HCT116 (cell line): ENCODE data around the gene BOLA3.

Source experiments
- EZH2 ChIP-seq: fragments of 200-600 bp; sonication (generic); IDR thresholded peaks from 2 replicates; pipeline ENCODE4 v1.6.1; 2017; ENCODE audit warnings: antibody characterized with exemption, mixed run types
- JUND ChIP-seq: IDR thresholded peaks from 2 replicates; pipeline ENCODE4 v1.6.1; 2012
- POLR2A ChIP-seq: IDR thresholded peaks from 2 replicates; pipeline ENCODE4 v1.7.0; 2011; ENCODE audit warnings: borderline replicate concordance; ENCODE audit not compliant: insufficient read depth, insufficient read length; ENCODE audit errors: extremely low read depth
- POLR2AphosphoS5 ChIP-seq: IDR thresholded peaks from 2 replicates; pipeline ENCODE4 v1.6.1; 2011; ENCODE audit warnings: mild to moderate bottlenecking, low read depth, low read length, moderate library complexity
- RAD21 ChIP-seq: IDR thresholded peaks from 2 replicates; pipeline ENCODE4 v1.6.1; 2012; ENCODE audit warnings: low read depth, mild to moderate bottlenecking
- SIN3A ChIP-seq: IDR thresholded peaks from 2 replicates; pipeline ENCODE4 v1.6.1; 2012; ENCODE audit warnings: low read depth
- SP1 ChIP-seq: IDR thresholded peaks from 2 replicates; pipeline ENCODE4 v1.6.1; 2012; ENCODE audit warnings: low read depth
- TCF7L2 ChIP-seq: IDR thresholded peaks from 2 replicates; pipeline ENCODE4 v1.7.0; 2011; ENCODE audit warnings: borderline replicate concordance, inconsistent platforms; ENCODE audit not compliant: insufficient read depth, insufficient read length; ENCODE audit errors: extremely low read depth
- YY1 ChIP-seq: IDR thresholded peaks from 2 replicates; pipeline ENCODE4 v1.6.1; 2011; ENCODE audit warnings: low read length, low read depth, moderate library complexity, mild to moderate bottlenecking; ENCODE audit not compliant: insufficient replicate concordance; ENCODE audit errors: extremely low read depth
- TF ChIP-seq, protein P1 (sequence below), 3 experiments: fragments of 200-600 bp in 1 of 3; sonication (generic) in 1 of 3; IDR thresholded peaks in 2 of 3; conservative IDR thresholded peaks in 1 of 3; 2 replicates each; pipeline ENCODE4 v1.5.1; 2012 to 2017; ENCODE audit warnings: low read depth in 2 of 3, low read length in 2 of 3, antibody characterized with exemption in 1 of 3, borderline replicate concordance in 1 of 3, control low read depth in 1 of 3, mild to moderate bottlenecking in 1 of 3, mixed read lengths in 1 of 3, mixed run types in 1 of 3, moderate library complexity in 1 of 3; ENCODE audit not compliant: insufficient read depth in 1 of 3
- TF ChIP-seq, protein P2 (sequence below): IDR thresholded peaks from 2 replicates; pipeline ENCODE4 v1.6.1; 2012; ENCODE audit warnings: low read depth

DNA sequence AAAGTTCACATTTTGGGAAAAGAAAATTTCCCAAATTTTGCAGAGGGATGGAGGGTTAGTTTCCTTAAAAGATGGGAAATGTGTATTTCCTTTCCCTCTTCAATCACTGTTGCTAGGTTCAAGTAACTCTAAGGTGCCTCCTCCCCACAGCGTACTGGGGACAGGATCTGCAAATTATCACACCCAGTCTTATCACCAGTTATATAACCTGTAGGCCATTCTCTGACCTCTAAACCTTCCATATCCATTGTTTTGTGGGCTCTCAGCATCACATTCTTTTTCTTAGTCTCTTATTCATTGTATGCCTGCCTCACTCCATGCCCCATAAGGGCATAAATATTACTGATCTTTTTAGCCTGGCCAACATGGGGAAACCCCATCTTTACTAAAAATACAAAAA, 47.1 kb upstream of the BOLA3 start:
- TF ChIP-seq, protein P1, sequence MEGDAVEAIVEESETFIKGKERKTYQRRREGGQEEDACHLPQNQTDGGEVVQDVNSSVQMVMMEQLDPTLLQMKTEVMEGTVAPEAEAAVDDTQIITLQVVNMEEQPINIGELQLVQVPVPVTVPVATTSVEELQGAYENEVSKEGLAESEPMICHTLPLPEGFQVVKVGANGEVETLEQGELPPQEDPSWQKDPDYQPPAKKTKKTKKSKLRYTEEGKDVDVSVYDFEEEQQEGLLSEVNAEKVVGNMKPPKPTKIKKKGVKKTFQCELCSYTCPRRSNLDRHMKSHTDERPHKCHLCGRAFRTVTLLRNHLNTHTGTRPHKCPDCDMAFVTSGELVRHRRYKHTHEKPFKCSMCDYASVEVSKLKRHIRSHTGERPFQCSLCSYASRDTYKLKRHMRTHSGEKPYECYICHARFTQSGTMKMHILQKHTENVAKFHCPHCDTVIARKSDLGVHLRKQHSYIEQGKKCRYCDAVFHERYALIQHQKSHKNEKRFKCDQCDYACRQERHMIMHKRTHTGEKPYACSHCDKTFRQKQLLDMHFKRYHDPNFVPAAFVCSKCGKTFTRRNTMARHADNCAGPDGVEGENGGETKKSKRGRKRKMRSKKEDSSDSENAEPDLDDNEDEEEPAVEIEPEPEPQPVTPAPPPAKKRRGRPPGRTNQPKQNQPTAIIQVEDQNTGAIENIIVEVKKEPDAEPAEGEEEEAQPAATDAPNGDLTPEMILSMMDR (IDR thresholded peaks at IDR 0.05 in 2 of 3, conservative IDR thresholded peaks at IDR 0.05 in 1 of 3; ENCODE audit: borderline replicate concordance in 1 of 3, insufficient read depth in 1 of 3, low read depth in 2 of 3, low read length in 2 of 3) = no peak
- no peak for TF ChIP-seq SP1
- no peak for TF ChIP-seq YY1
- TF ChIP-seq, protein P2, sequence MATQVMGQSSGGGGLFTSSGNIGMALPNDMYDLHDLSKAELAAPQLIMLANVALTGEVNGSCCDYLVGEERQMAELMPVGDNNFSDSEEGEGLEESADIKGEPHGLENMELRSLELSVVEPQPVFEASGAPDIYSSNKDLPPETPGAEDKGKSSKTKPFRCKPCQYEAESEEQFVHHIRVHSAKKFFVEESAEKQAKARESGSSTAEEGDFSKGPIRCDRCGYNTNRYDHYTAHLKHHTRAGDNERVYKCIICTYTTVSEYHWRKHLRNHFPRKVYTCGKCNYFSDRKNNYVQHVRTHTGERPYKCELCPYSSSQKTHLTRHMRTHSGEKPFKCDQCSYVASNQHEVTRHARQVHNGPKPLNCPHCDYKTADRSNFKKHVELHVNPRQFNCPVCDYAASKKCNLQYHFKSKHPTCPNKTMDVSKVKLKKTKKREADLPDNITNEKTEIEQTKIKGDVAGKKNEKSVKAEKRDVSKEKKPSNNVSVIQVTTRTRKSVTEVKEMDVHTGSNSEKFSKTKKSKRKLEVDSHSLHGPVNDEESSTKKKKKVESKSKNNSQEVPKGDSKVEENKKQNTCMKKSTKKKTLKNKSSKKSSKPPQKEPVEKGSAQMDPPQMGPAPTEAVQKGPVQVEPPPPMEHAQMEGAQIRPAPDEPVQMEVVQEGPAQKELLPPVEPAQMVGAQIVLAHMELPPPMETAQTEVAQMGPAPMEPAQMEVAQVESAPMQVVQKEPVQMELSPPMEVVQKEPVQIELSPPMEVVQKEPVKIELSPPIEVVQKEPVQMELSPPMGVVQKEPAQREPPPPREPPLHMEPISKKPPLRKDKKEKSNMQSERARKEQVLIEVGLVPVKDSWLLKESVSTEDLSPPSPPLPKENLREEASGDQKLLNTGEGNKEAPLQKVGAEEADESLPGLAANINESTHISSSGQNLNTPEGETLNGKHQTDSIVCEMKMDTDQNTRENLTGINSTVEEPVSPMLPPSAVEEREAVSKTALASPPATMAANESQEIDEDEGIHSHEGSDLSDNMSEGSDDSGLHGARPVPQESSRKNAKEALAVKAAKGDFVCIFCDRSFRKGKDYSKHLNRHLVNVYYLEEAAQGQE = no peak
- TF ChIP-seq EZH2 = no peak
- no peak for TF ChIP-seq POLR2AphosphoS5
- TF ChIP-seq POLR2A = no peak
- no peak for TF ChIP-seq TCF7L2
- no peak for TF ChIP-seq JUND
- TF ChIP-seq RAD21 = no peak
- TF ChIP-seq SIN3A = no peak
